Muscle of arm (tissue), 12 donors: ENCODE measurements around the gene TMTC1. TPM values are rescaled to one million over a fixed set of nuclear protein-coding genes. Genes with fewer than 3 reads are reported as not detected.

ENCODE experiments used
- DNase-seq: peaks from one replicate; pipeline ENCODE4 v3.0.0-alpha.2; 2013
- polyA plus RNA-seq, 12 donors: library from polyadenylated mRNA; unstranded; fragments of 120-200 nt; gene quantifications; one replicate each; pipeline ENCODE4 v1.2.1, GENCODE V29; 2013; ENCODE audit not compliant: insufficient read length in 12 of 12

Gene TMTC1
- polyA plus RNA-seq, 12 donors, result 18.4 to 70.4 (median 46.4) TPM; not detected in 1

DNA sequence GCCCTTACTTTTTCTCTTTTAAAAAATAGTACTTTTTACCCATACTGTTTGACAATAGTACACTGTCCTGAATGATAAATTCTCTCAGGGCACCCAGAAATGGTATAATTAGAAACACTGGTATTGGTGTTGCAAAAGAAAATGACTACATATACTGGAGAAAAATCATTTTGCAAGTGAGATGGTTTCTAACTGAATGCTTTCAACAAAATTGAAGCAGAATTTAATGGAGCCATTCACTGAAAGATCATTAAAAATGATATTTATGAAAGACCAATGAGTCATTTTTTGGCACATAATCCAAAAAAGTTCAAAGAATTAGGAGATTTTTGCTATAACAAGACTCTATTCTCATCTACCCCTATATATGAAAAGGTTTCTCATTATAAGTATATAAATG, 68.8 kb downstream of the TMTC1 start:
- no peak for DNase-seq

- no peak for DNase-seq
Measured at GRCh38 chr12:29713729-29714128, 70.0 kb downstream of the TMTC1 start.

DNA sequence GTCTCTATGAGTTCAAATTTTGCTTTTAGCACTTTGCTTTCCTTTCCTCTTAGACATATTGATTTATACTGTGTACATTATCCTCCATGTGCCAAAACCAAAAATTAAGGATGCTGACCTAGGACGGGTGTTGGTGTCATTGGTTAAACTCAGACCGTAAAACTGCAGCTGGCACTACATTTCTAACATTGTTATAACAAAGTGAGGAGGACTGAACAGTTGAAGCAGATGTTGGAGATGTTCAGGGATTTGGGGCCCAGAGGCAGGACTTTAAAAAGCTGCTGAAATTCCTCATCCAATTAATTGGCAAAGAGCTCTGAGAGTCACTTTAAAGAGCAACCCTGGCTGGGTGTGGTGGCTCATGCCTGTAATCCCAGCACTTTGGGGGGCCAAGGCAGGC, 72.4 kb downstream of the TMTC1 start:
- DNase-seq, result no peak

- DNase-seq, result peak; percentile 47
Measured at GRCh38 chr12:29710104-29710503, 73.6 kb downstream of the TMTC1 start.

DNA sequence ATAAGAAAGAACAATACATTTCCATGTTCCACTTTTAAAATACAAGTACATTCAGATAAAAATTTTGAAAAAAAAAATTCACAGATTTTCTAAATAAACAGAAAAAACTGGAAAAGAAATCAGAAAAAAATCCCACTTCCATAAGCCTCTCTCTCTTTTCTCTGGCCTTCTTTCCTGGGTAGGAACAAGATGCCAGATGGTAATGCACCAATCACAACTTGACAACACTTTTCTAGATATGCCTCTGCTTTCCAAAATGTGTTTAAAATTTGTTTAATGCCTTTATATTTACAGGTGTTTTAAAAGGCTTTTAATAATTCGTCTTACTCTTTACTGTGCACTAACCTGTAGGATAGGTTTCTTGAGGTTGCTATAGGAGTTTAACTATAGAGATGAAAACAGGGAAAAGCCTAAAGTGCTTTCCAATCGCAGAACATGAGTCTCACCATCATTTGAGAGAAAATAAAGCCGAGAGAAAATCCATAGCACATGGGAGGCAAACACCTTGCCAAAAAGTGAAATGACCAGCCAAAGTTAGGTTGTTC, 74.2 kb downstream of the TMTC1 start:
- DNase-seq, result no peak

DNA sequence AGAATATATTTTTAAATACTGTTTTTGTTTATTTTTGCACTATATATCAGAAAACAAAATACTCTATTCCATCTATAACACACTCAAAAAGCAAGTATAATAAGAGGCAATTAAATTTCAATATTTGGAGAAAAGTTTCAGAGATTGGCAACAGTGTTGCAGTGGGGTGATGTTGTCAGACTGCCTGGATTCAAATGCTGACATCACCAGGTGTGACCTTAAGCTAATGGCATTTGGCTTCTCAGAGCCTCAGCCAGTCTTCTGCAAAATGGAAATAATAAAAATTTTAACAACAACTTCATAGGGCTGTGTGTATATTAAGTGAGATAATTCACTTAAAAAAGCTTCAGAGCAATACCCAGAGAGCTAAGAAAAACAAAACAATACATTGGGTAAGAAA, 74.7 kb downstream of the TMTC1 start:
- DNase-seq, result no peak

GRCh38 chr12:29707846-29708245, 75.9 kb downstream of the TMTC1 start:
- no peak for DNase-seq

GRCh38 chr12:29706311-29706710, 77.4 kb downstream of the TMTC1 start:
- no peak for DNase-seq

DNA sequence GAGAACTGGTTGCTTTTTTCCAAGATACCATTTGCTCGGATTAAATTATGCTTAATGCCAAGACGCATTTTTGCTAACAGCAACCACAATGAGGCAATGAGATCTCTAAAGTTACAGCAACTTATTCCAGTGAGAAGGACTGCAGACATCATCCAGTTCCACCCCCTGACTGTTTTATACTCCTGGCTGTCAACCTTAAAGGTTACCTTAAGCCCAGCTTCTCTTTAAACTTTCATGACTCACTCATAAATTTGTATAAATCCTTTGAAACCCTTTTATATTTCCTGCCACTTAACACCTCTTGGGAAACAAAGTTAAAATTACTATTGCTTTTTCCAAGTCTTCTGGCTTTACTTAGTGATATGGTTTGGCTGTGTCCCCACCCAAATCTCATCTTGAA, 80.2 kb downstream of the TMTC1 start:
- DNase-seq, result no peak

GRCh38 chr12:29702972-29703371, 80.8 kb downstream of the TMTC1 start:
- no peak for DNase-seq

DNA sequence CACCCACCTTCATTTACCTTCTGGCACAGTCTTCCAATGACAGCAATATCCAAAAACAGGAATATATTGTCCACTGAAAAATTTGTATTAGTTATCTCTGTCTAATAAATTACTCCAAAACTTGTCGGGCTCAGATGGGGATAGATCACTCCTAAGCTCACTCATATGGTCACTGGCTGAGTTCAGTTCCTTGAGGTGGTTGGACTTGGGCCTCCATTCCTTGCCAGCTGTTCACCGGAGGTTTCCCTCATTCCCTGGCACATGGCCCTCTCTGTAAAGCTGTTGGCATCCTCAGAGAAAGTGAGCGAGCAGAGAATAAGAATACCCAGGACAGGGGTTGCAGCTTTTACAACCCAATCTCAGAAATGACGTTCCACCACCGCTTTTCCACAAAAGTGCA, 81.5 kb downstream of the TMTC1 start:
- DNase-seq, result no peak

DNA sequence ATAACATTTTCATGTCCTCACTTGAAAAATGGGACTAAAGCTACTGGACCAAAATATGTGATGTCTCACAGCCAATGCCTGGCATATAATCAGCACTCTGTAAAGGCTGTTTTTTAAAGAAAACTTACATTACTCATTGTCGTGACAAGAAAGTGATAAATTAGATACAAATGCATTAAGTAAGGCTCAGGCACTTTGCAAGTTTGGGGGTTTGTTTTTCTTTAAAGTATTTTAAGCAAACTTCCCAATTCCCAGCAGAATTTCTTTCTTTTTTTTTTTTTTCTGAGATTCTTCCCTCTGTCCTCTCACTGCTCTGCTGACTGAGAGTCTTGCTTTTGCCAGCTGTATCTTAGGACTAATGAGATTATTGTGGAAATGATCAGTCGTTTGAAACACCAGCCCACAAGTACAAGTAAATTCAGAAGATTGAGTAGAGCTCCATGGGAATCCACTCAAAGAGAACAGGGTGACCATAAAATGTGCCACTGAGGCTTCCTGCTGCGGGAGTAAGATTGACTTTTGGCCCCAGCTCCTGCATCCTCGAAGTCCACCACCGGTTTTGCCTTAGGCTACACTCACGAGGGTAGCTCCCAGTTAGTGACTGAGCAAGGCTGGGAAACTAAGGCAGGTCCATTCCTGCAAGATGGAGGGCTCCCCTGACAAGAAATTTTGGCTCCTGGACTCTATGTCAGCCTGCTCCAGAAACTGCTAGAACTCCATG, 82.8 kb downstream of the TMTC1 start:
- no peak for DNase-seq

DNA sequence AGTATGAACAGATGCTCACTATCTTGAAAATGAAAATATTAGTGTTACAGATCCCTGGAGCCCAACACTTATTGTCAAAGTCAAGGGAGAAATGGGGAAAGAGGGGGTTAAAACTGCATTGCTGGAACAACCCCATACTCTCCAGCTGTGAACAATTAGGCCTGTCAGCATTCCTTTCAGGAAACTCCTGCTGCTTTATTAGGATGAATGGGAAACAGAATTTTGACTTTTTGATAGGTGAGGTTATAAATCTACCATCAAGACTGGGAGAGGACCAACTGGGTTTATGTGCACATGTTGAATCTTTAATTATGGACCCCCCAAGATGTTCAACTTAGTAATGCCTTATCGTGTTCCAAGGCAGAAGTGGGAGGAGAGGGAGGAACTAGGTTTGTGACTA, 85.0 kb downstream of the TMTC1 start:
- DNase-seq, result no peak

- no peak for DNase-seq
Measured at GRCh38 chr12:29695800-29696199, 87.9 kb downstream of the TMTC1 start.

DNA sequence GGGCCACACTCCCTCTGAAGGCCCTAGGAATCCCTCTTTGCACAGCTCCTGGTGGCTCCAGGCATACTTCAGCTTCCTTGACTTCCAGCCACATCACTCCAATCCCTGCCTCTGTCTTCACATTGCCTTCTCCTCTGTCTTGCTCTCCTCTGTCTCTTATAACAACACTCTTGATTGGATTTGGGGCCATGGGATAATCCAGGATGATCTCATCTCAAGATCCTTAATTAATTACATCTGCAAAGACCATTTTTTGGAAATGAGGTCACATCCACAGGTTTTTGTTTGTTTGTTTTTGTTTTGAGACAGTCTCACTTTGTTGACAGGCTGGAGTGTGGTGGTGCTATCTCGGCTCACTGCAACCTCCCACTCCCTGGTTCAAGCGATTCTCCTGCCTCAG, 88.7 kb downstream of the TMTC1 start:
- DNase-seq, result no peak

DNA sequence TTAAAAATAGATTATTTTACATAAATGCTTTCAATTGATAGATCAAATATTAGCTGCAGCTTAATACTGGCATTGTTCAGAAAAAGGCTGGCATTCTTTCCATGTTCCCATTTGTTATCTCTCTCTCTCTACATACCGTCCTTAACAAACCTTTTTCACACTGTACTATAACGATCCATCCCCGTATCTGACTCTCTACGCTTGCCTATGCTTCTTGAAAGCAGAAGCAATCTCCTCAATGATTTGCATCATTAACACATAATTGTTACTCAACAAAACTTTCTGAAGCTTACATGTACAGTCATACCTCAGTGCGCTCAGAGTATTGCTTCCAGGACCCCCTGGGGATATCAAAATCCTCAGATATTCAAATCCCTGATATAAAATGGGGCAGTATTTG, 89.7 kb downstream of the TMTC1 start:
- DNase-seq, result no peak

DNA sequence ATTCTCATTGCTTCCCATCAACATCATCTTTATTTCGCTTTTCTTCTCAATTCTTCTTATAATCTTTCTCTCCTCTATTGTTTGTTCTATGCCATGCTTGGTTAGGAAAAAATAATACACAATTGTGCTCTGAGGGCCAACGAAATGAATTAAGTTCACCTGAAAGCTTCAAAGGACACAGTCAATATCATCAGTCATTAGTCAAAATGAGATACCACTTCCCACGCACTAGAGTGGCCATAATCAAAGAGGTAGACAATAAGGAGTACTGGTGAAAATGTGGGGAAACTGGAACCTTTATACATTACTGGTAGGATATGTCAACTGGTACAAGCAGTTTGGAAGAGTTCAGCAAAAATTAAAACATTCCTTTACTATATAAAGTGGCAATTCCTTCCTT, 91.5 kb downstream of the TMTC1 start:
- no peak for DNase-seq

DNA sequence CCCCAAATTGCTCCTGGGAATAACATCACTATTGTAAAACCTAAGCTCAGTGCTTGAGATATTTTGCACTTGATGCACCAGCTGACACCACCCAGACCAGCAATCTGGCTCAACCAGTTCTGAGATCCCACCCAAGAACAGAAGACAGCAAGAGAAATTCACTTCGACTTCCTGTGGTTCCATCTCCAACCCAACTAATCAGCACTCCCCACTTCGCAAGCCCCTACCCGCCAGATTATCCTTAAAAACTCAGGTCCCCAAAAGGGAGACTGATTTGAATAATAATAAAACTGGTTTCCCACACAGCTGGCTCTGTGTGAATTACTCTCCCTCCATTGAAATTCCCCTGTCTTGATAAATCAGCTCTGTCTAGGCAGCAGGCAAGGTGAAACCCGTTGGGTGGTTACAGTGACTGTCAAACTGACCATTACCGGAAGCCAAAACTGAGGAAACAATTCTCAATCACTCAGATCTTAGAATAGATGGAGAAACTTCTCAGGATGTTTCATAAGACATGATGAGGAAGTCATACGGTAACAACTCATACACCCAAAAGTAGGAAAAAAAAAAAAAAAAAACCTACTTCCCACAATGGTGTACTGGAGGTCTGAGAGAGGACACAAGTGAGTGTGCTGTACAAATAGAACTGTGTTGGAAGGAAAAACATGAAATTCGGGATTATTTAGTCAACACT, 92.4 kb downstream of the TMTC1 start:
- no peak for DNase-seq

DNA sequence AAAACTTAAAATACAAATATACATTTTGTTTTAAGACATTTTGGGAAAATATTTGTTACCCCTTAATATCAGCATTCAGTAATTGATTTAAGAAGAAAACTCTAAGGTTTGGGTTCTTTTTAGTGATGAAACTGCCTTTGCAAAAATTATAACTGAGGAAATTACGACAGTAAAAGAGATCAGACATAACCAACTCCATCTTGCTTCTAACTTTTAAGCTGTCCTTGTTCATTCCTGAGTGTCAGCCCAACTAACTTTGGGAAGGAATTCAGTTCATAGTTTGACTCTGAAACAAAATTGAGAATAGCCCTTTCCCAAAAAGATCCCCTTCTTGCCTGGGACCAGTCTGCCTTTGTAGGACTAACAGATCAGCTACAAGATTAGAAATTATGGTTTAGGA, 93.0 kb downstream of the TMTC1 start:
- no peak for DNase-seq

GRCh38 chr12:29688914-29689313, 94.8 kb downstream of the TMTC1 start:
- DNase-seq, result no peak

DNA sequence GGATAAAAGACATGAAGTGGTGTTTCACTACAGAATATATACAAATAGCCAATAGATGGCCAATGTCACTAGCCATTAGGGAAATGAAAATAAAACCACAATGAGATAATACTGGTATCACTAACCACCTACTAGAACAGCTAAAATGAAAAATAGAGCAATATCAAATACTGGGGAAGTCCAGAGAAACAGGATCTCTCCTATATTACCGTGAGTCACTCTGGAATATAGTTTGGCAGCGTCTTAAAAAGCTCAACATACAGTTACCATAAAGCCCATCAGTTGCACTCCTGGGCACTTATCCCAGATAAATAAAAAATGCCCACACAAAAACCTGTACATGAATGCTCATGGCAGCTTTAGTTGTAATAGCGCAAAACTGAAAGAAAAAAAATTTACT, 101.7 kb downstream of the TMTC1 start:
- no peak for DNase-seq

DNA sequence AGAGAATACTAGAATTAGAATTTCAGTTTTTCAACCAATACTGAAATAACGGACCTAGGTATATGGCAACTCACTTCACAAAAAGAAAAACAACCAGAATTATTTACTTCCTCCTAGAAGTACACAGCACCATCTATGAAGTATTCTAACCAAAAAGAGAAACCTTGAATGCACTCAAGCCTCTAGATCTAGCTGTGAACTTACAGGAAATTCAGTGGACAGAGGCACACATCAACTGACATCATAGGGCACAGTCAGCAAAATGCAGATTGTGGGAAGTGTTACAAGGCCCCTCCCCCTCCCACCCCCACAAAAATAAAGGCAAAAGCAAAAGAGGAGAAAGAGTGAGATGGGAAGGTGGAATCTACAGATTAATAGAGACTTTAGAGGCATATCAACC, 102.4 kb downstream of the TMTC1 start:
- no peak for DNase-seq

DNA sequence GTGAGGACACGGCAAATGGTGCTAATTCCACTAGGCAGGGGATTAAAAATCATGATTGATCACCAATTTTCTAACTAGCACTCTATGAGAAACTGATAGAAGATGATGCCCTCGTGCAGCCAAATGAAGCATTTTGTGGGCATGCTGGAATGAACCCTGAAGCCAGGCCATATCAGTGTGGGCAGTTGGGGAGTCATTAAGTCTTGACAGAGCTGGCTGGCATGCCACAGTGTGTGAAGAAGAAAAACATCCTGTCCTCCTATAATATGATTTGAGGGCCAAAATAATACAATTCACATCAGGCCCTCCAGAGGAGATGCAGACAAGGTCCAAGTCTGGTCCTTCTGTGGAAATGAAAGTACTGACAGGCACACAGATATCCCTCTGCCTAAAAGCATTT, 107.1 kb downstream of the TMTC1 start:
- DNase-seq, result no peak

DNA sequence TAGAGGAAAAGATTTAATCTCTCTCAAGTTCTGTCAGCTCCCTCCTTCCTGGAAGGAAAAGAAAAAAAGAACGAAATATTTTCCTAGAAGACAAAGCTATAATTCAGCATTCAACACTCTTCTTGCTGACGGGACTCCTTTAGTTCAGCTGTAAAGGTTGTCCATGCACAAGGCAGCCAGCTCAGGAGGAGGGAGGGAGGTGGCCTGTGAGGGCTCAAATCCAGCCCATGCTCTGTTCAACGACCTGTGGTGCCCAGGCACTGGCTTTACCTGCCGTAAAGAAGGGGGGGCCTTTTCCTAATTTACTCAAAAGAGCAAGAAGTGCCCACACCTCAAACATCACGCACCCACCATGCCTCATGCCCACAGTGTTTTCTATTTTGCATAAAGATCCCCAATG, 109.3 kb downstream of the TMTC1 start:
- DNase-seq, result peak; percentile 18
